HCT116 (cell line): ENCODE data around the gene GPR180.

ENCODE experiments used
- ATF3 ChIP-seq: IDR thresholded peaks from 2 replicates; pipeline ENCODE4 v1.6.1; 2012
- CEBPB ChIP-seq: IDR thresholded peaks from 2 replicates; pipeline ENCODE4 v1.6.1; 2012; ENCODE audit warnings: low read depth
- CTCF ChIP-seq, 3 experiments: fragments of 200-600 bp in 1 of 3; sonication (generic) in 1 of 3; IDR thresholded peaks in 2 of 3; conservative IDR thresholded peaks in 1 of 3; 2 replicates each; pipeline ENCODE4 v1.5.1; 2012 to 2017; ENCODE audit warnings: low read depth in 2 of 3, low read length in 2 of 3, antibody characterized with exemption in 1 of 3, borderline replicate concordance in 1 of 3, control low read depth in 1 of 3, mild to moderate bottlenecking in 1 of 3, mixed read lengths in 1 of 3, mixed run types in 1 of 3, moderate library complexity in 1 of 3; ENCODE audit not compliant: insufficient read depth in 1 of 3
- EZH2 ChIP-seq: fragments of 200-600 bp; sonication (generic); IDR thresholded peaks from 2 replicates; pipeline ENCODE4 v1.6.1; 2017; ENCODE audit warnings: antibody characterized with exemption, mixed run types
- EZH2phosphoT487 ChIP-seq: fragments of 200-600 bp; IDR thresholded peaks from 2 replicates; pipeline ENCODE4 v1.6.1; 2018; ENCODE audit warnings: antibody characterized with exemption, borderline replicate concordance
- MAX ChIP-seq: IDR thresholded peaks from 2 replicates; pipeline ENCODE4 v1.6.1; 2012
- POLR2A ChIP-seq: IDR thresholded peaks from 2 replicates; pipeline ENCODE4 v1.7.0; 2011; ENCODE audit warnings: borderline replicate concordance; ENCODE audit not compliant: insufficient read depth, insufficient read length; ENCODE audit errors: extremely low read depth
- REST ChIP-seq: IDR thresholded peaks from 2 replicates; pipeline ENCODE4 v1.6.1; 2012; ENCODE audit warnings: low read depth
- SIN3A ChIP-seq: IDR thresholded peaks from 2 replicates; pipeline ENCODE4 v1.6.1; 2012; ENCODE audit warnings: low read depth
- SP1 ChIP-seq: IDR thresholded peaks from 2 replicates; pipeline ENCODE4 v1.6.1; 2012; ENCODE audit warnings: low read depth
- TCF7L2 ChIP-seq: IDR thresholded peaks from 2 replicates; pipeline ENCODE4 v1.7.0; 2011; ENCODE audit warnings: borderline replicate concordance, inconsistent platforms; ENCODE audit not compliant: insufficient read depth, insufficient read length; ENCODE audit errors: extremely low read depth

- no peak for TF ChIP-seq EZH2
- TF ChIP-seq CTCF (IDR thresholded peaks at IDR 0.05 in 2 of 3, conservative IDR thresholded peaks at IDR 0.05 in 1 of 3; ENCODE audit: borderline replicate concordance in 1 of 3, insufficient read depth in 1 of 3, low read depth in 2 of 3, low read length in 2 of 3): peak; percentile 38 to 75 (median 50); a peak in 5 of 6 replicates
- no peak for TF ChIP-seq POLR2A
- TF ChIP-seq ATF3: no peak
- TF ChIP-seq MAX: no peak
- TF ChIP-seq REST: no peak
- no peak for TF ChIP-seq EZH2phosphoT487
- no peak for TF ChIP-seq SIN3A
- no peak for TF ChIP-seq CEBPB
- no peak for TF ChIP-seq TCF7L2
- TF ChIP-seq SP1: no peak
Measured at GRCh38 chr13:94617389-94618000, 15.8 kb downstream of the GPR180 start.
